UCSD-AML1 (cell line): Measurements from ENCODE around the gene ANTXRL.
"Not testable (repeated sequence)": the region's sequence is repeated elsewhere in the genome, so short reads cannot be mapped to it uniquely, and the experiment has no call there.

Experiments
- DNase-seq: peaks from one replicate; lab custom pipeline; 2025; ENCODE audit not compliant: unreplicated experiment; lab: John Stamatoyannopoulos, UW

Gene ANTXRL

DNA sequence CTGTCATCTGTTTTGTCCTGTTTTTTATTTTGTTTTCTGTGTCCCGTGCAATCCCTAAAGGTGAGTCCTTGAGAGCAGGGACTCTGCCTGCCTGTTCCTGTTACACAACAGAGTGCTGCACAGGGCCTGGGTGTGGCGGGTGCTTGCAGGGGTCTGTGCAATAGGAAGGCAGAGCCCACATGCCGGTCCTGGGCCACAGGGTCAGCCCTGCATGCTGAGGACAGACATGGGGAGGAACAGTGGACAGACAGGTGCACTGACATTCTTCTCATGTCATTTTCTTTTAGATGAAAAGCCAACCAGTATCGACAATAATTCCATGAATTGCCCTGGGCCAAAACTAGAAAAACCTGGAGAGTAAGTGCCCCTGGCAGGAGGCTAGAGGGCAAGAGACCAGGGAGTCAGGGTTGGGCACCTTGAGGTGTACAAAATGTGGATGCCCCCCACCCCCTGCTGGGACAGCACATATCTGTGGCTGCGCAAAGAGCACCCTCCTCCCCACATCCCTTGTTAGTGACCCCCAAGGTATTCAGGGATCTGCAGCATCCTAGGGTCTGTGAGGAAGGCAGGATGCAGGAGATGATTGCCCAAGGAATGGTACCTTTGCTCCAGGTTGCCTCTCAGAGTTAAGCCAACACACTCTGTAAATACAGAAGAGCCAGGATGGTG lies 19.9 kb downstream of the ANTXRL start:
- DNase-seq, result no peak

DNA sequence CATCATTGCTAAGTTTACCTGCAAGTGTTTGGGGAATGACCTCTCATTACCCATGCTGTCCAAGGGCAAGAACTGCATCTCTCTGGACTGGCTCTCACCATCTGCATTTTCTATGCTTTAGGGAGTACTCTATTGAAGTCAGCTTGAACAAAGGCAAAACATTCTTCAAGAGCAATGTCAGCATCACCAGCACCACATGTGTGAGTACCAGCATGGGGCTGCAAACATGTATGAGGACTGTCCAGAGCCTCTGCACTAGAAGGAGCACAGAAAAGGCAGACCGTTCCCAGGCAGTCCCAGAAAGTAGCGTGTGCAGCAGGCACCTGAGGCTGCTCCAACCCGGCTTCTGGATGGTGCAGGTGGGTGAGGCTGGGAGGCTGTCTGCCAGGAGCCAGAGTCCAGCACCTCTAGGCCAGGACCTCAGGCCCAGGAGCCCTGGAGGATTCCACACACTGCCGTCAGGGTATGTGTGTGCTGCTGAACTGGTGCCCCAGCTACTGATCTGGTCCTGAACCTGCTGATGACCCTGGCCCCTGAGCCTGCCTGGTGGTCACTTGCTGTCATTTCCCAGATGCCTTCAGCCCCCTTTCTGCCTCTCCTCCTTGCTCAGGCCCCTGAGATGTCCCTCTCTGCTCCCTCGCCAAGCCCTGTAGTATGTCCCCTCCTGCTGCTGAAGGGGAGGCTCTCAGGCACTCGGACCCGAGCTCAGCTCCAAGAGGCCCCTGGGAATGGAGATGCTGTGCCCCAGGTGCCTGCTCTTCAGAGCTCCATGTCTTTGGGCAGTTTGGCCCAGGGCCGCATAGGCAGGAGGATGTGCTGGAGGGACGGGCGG lies 20.7 kb downstream of the ANTXRL start:
- DNase-seq, result no peak

DNA sequence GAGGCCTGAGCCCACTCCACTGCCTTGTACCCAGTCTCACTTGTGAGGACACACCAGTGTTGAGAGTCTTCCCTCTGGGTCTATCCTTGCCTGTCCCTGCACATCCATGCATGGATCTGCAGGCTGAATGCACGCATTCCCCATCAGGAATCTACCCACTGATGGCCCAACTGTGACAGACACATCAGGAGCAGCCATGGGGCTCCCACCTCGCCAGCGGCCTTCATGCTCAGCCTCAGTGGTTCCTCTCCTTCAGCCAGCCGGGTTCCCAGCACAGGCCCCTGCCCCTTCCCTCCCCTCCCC lies 21.3 kb downstream of the ANTXRL start:
- DNase-seq, result no peak

DNA sequence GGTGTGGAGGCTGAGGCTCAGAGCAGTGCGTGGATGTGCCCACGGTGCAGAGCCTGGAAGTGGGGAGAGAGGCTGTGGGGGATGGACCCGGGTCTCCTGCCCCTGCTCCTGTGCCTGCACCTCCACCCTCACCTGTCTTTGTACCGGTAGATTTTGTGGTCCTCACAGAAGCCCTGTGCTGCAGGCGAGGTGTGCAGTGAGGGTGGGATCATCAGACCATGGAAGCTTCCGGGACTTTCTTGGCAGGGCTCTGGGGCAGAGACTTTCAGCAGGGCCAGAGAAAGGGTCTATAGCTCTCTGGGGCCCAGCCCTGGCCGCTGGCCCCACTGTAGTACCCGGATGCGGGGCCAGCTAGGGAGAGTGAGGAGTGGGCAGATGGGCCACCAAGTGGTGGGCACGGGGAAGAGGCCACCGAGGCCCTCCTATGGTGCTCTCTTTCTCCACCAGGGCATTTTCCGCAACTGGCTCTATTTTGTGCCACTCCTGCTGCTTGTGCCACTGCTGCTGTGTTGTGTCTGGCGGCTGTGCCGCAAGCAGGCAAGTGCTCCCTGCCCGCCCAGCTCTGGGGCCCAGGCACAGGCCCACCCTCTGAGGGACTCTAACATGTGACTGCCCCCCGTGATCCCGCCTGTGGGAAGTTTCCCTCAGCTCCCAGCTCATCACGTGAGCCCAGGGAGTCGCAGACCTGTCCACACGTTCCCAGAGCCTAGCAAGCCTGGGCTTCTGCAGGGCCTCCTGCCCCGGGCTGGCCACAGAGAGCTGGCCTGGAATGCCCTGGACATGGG lies 22.1 kb downstream of the ANTXRL start:
- DNase-seq, result no peak

DNA sequence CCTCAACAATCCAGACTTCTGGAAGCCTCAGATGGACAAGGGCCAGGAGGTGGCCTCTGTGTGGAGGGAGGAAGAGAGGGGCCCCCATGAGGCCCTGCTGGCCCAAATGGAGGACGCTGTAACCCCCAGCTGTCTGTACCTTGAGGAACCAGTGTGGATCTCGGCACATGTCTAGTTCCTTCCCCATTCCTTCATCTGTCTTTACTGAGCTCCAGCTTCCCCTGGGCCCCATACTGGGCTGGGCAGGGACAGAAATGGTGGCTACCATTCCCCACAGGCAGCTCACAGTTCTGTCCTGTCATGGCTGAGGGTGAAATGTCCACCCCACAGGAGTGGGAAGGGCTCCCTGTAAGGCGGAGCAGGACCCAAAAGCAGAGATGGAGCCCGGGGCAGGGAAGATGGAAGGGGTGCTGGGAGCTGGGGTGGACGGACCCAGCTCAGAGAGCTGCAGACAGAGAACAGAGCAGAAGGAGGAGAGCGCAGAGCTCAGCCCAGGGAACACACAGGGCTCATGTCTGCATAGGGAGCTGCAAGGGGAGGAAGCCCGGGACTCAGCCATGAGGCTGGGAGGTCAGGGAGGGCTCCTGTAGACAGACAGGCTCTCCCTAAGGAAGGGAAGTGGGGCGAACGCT lies 22.8 kb downstream of the ANTXRL start:
- DNase-seq, result no peak

DNA sequence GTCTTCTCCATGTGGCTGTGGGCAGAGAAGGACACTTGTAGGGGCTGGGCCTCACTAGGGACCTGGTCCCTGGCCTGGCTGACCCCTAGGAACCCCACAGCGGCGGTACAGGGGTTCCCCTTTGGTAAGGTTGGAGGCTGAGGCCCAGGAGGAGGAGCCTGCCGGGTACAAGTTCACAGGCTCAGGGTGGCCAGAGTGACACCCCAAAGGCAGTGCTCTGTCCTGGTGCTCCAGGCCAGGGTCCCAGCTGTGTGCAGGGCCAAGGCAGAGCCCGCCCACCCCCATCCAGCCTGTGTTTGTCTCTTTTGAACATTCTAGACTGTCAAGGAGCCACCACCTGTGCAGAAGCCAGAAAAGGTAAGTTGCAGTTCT lies 23.3 kb downstream of the ANTXRL start:
- DNase-seq, result no peak

DNA sequence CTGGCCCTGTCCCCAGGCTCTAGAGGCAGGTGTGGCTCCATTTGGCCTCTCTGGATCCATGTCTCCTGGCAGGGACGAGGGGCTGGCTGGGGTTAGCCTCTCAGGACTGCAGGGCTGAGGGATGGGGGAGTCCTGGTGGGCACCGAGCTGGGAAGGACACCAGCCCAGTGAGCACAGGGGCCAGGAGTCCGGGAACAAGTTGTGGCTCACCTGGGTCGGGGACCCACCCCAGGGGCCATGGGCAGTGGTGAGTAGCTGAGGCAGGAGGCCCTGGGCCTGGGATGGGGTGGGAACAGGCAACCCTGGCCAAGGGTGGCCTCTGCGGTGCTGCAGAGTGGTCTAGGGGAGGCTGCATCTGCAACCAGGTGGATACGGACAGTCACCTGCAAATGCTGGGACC lies 24.1 kb downstream of the ANTXRL start:
- DNase-seq, result no peak

DNA sequence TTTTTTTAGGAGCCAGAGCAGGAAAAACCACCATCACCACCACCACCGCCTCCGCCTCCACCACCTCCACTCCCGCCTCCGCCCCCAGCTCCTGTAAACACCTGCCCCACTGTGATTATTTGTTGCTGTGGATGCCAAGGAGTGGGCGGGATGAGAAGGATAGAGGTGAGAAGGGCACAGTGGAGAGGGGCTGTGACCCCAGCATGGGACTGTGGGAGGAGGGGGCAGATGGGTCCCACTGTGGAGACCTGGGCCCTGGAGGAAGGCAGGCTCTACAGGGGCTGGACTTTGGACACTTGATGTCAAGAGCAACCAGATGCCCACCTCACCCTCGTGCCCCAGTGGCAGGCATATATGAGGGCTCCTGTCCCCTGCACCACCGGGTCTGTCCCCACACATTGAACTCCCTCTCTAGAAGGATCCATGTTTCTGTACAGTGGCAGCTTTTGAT lies 24.7 kb downstream of the ANTXRL start:
- DNase-seq, result no peak

DNA sequence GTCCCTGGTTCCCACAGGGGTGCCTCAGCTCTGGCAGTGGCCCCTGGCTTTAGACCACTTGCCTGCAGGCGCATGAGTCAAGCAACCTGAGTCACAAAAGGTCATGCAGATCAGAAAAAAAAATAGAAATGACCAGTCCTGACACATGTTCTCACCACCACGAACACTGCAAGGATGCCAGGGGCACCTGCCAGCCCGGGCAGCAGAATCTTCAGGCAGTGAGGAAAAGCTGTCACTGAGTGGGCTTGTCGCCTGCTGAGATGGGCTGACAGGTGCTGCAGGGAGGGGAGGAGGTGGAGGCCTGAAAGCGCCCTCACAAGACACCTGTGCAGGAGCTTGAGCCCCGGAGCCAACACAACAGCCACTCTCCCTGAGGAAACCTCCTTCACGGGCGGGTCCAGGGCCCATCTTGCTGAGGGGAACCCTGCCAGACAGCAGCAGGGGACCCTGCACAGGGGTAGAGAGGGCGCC lies 25.2 kb downstream of the ANTXRL start:
- not testable (repeated sequence) for DNase-seq

DNA sequence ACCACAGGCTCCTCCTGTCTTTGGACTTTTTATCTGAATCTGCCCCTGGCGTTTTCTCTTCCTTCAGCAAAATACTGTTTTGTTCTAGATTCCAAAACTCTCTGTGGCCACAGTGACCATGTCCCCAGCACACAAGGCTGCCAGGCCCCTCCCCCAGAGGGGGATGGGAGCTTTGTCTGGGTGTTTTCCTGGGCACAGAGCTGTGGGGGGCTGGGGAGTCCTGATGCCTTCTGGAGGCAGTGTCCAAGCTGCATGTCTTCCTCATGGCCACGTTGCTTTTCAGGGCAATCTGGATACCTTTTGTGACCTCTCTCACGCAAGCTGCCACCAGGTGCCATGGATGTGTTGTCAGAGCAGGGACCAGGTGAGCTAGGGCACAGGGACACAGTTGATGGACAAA lies 26.2 kb downstream of the ANTXRL start:
- DNase-seq, result no peak

DNA sequence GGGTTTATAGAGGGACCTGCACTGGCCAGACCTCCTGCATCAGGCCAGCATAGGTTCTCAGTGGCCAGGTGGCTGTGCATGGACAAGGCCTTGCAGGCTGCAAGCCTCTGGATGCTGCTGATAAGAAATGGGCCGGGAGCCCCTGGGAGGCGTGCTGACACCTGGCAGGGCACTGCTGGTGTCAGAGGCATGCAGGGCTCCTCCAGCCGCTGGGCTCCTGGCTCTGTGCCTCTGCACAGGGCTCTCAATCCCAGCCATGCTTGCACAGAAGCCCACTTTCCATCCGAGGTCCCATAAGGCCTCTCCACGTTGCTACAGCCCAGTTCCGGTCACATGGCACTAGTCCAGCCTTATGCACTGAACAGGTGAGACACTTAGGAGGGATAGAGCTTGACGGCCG lies 27.3 kb downstream of the ANTXRL start:
- no peak for DNase-seq

DNA sequence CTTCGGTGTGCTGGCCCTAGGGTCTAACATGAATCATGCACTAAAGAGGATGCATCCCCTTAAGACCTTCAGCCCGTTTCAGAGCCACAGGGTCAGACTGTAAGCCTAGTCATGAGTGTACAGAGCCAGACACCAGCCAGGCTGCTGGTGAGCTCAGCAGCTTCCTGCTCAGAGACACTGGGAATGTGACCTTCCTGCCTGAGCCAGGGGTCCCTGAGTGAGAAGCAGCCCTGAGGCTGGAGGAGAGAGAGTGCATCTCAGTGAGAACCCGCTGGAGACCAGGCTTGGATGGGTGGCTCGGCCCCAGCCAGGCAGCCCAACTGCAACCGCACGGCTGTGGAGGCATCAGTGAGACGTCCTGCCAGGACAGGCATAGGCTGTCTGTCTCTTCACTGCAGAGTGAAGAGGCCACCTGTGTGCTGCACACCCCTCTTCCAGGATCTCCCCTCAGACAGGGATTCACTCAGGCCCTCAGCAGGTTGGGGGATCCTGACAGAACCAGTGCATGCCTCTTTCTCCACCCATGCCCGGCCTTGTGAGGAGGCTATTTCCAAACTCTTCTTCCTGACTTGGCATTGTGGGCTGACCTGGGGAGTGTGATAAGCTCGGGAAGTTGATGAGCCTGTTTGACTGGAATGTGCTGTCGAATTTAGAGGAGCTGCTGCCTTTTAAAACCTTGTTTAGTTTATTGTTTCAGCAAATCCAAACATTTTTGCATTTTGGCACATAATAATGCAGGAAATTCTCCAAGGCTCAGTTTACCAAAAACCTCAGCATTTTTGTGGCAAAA lies 28.5 kb downstream of the ANTXRL start:
- not testable (repeated sequence) for DNase-seq

DNA sequence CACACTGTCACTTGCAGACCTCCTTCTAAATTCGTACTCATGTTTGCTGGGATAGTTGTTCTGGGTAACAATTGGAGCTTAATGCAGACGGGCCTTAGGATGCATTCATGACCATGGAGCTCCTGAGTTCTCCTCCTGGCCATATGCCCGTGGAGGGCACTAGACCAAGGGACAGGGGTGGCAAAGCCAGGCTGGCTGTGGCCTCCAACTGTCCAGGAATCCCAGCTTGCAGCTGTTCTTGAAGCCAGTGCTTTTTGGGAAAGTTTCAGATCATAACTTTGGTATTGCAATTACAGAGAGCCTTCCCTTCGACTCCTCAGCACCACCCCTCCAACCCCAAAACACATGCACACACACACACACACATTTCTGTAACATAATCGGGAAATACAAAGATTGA lies 30.6 kb downstream of the ANTXRL start:
- DNase-seq, result no peak

DNA sequence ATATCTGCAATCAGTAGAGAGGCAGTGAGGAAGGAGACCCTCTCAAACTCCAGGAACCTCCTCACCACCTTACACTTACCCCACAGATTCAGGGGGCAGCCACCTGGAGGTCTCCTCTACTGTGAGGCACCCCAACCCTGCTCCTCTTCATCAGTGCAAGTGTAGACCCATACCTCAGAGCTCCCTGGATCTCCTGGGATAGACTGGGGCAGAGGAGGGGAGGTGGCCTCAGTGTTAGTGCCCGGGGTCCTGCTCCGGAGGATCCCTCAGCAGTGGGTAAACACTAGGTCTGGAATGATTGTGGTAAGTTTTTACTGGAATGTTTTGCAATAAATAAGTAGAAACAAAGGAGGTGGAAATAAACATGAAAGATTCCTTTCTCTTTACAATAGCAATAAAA lies 31.1 kb downstream of the ANTXRL start:
- no peak for DNase-seq

DNA sequence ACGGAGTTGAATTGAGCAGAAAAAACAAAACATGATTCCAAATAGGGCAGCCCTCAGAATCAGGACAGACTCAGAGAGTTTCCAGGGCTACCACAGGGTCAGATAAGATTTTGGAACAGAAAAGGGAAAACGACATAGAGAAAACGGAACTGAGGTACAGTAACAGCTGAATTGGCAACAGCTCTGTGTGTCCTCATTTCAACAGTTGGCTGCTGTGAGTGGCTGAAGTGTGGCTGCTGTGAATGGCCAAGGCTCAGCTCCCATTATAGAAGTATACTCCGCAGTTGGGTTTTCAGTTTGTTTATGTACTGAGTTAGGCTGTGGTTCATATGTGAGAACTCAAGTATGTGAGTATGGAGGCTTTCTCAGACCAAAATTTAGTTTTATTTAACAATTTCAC lies 32.0 kb downstream of the ANTXRL start:
- no peak for DNase-seq

DNA sequence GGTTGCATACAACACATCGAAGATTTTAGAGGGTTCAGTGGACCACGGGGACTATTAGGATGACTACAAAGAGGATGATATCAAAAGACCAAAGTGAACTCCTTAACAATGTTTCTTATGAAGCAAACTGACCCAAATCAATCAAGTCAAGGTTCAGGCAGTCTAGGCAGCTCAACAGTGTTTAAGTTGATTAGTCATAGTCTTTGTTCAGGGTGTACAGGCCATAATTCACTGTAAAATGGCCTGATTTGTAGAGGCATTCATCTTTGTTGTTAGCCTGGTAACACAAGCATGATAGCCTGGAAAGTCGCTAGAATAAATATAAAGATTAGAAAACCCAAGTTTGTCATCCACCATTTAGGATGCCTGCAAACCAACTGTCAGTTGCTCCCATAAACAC lies 32.6 kb downstream of the ANTXRL start:
- DNase-seq, result no peak

DNA sequence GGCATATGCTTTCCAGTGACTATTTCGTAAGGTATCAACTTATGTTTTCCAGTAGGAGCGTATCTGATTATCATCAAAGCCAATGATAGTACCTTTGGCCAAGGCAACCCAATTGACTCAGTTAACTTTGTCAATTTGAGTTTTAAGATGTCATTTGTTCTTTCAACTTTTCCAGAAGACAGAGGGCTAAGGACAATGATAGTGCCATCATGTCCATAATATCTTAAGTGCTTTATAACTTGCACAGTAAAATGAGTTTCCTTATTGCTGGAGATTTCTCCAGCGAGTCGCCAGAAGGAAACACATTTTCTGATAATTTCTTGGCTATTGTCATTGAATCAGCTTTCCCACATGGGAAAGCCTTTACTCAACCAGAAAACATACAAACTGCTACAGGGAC lies 35.0 kb downstream of the ANTXRL start:
- DNase-seq, result no peak

DNA sequence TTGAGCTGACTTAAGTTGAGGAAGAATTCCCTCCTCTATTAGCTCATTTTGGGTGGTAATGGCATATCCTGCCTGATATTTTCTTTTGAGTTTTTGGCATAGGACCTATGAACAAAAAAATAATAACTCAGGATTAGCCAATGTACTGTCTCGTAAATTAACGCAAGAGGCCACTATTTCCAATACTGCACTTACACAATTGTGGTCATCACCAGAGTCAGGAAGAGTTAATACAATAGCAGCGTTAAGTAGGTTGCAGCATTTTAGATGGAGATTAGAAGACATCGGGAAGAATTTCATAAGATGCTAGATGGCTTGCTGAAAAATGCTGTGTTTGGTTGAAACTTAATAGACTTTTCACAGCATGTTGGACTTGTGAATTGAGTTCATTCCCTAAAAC lies 36.4 kb downstream of the ANTXRL start:
- no peak for DNase-seq

DNA sequence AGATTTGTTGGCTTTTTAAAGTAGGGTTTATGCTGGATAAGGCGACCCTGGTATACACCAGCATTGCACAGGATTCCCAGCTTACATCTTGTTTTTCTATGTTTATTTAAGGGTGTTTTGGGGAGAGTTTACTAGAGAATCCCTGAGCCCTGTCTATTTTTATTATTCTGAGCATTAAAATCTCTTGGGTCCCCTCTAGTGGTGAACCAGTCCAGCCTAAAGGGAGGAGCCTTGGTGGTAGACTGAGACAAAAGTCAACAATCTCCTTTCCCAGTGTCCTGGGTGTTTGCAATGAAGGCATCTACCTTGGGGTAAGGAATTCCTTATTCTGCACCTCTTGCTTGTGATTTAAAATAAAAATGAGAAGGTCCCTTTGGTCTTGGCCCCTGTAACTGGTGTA lies 38.2 kb downstream of the ANTXRL start:
- DNase-seq, result no peak

DNA sequence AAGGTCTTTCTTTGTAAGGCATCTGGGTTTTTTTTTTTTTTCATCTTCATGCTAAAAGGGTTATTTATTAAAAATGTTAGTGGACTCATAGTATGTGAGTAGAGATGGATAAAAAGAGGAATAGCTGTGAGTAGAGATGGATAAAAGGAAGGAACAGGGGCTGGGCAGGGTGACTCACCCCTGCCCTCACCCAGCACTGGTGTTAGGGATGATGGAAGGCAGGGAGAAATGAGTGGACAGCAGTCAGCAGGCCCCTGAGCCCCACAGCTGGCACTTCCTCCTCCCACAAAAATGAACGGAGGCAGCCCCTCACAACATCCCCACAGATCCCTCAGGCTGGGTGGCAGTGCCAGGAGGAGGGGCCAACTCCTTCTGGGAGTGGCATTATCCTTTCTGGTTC lies 39.3 kb downstream of the ANTXRL start:
- no peak for DNase-seq

DNA sequence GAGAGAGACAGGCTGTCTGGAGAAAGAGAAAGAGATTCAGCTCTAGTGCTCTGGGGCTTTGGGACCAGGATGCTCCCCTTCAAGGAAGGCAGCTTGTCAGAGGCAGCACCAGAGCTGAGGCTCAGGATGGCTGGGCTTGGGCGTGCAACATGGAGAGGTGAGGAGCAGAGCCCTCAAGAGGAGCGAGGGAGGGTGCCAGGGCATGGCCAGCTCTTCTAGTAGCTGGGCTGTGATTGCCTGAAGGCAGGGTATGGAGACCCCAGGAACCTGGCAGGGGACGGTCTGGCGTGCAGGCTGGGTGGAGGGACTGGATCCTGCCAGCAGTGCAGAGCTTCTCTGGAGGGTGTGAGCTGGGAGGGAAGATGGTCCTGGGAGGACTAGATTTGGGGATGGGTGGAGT lies 40.2 kb downstream of the ANTXRL start:
- DNase-seq, result no peak
